ENCODE results near the gene FAM180A.

The FAM180A gene
- total RNA-seq, result 0 to 0.21 (median 0) reads per million in 9 experiments

DNA sequence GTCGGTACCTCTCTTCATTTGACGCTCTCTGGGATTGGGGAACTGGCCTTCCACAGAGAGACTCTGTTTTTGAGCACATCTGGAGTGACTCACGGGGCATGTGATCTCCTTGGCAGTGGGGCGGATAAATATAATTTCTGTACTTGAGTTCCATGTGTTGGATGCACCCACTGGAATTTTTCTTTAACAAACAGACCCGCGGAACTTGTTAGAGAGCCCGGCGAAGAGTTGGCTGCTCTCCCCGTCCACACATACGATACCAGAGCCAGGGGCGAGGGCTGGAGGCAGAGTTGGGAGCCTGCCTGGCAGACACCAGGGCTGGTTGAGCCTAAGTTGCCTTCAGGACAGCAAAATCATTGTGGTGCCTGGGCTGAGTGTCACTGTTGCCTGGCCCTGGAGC lies at the start of gene FAM180A:
Gene FAM180A, minus strand, starts transcription at position 44 of the 400 bp plus-strand sequence. CDS start 233 bp downstream, outside the sequence.
- ATAC-seq (replicated peaks), result no peak
- DNase-seq, result no peak
- H3K4me3 Mint-ChIP-seq, result no peak within 1 kb of the TSS
- H3K27ac Mint-ChIP-seq, result no peak within 1 kb of the TSS
- no peaks in the 10 kb centered on the region for H3K4me1 Mint-ChIP-seq (ENCODE audit: low read depth in 2 of 2)
- H3K36me3 Mint-ChIP-seq (ENCODE audit: insufficient read depth), result peaks cover 4% of the 10 kb centered on the region
- peaks cover 22 to 44% of the 10 kb centered on the region in 2 donors for H3K27me3 Mint-ChIP-seq
- no peaks in the 10 kb centered on the region for H3K9me3 Mint-ChIP-seq

DNA sequence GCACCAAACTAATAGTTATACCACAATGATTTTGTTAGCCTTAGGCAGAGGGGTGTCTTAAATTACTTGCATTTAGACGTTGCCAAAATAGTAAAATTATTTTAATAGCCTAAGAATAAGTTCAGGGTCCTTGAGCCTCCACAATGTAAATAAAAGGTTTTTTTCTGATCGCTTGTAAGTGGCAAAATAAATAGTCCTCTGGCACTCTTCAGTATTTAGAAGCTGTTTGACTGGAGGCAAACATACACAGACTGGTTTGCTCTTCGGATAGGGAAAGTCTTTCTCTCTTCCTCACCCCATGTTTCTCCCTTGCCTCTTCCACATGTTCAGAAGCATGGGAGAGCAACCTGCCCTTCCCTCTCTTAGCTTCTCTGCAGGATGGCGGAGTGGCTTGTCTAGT lies 49.5 kb upstream of the FAM180A start:
- Mint-ChIP-seq H3K4me3 (no peak overlapping the region), H3K36me3 (ENCODE audit: insufficient read depth) (no peaks in the 10 kb centered on the region), H3K27ac (no peak overlapping the region), H3K27me3 (peaks cover 33% of the 10 kb centered on the region in 2 donors), H3K4me1 (ENCODE audit: low read depth in 2 of 2) (peaks cover 5 to 15% of the 10 kb centered on the region in 2 donors), H3K9me3 (no peaks in the 10 kb centered on the region)
- no peak for DNase-seq
- no peak for ATAC-seq (replicated peaks)

- no peak for DNase-seq
- Mint-ChIP-seq H3K36me3 (ENCODE audit: insufficient read depth) (no peaks in the 10 kb centered on the region), H3K27ac (no peak overlapping the region), H3K4me3 (no peak overlapping the region), H3K27me3 (peaks cover 33 to 37% of the 10 kb centered on the region in 2 donors), H3K4me1 (ENCODE audit: low read depth in 2 of 2) (peaks cover 1 to 12% of the 10 kb centered on the region in 2 donors), H3K9me3 (no peaks in the 10 kb centered on the region)
- no peak for ATAC-seq (replicated peaks)
Measured at GRCh38 chr7:135795846-135796570, 47.4 kb upstream of the FAM180A start.

DNA sequence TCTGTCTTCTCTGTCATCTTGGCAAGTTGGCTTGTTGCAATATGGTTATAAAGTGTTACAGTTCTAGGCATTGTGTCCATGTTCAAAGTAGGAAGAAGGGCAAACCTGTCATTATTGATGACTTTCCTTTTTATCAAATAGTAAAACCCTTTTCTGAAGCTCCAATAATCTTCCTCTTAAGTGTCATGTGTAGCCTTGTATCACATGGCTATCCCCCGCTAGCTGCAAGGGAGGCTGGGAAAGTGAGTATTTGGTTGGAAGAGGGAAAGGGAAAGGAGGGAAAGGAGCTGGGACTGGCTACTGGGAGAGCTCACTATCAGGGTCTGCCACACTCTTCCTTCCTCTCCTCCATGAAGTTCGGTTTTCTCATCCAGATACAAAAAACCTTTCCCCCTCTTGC lies 45.2 kb upstream of the FAM180A start:
- peaks cover 24 to 37% of the 10 kb centered on the region in 2 donors for H3K27me3 Mint-ChIP-seq
- no peak overlapping the region for H3K4me3 Mint-ChIP-seq
- ATAC-seq (replicated peaks), result no peak
- no peaks in the 10 kb centered on the region for H3K9me3 Mint-ChIP-seq
- no peak overlapping the region for H3K27ac Mint-ChIP-seq
- H3K36me3 Mint-ChIP-seq (ENCODE audit: insufficient read depth), result no peaks in the 10 kb centered on the region
- H3K4me1 Mint-ChIP-seq (ENCODE audit: low read depth in 2 of 2), result peaks cover 0 to 8% of the 10 kb centered on the region in 2 donors
- no peak for DNase-seq

GRCh38 chr7:135792866-135793265 lies 44.3 kb upstream of the FAM180A start:
- H3K9me3 Mint-ChIP-seq, result no peaks in the 10 kb centered on the region
- no peak for DNase-seq
- ATAC-seq (replicated peaks), result no peak
- peaks cover 27 to 34% of the 10 kb centered on the region in 2 donors for H3K27me3 Mint-ChIP-seq
- H3K4me1 Mint-ChIP-seq (ENCODE audit: low read depth in 2 of 2), result peaks cover 0 to 8% of the 10 kb centered on the region in 2 donors
- H3K27ac Mint-ChIP-seq, result no peak overlapping the region
- H3K36me3 Mint-ChIP-seq (ENCODE audit: insufficient read depth), result no peaks in the 10 kb centered on the region
- no peak overlapping the region for H3K4me3 Mint-ChIP-seq

- no peaks in the 10 kb centered on the region for H3K36me3 Mint-ChIP-seq (ENCODE audit: insufficient read depth)
- ATAC-seq (replicated peaks), result no peak
Measured at GRCh38 chr7:135792363-135792668, 43.7 kb upstream of the FAM180A start.

GRCh38 chr7:135791543-135792362 lies 43.1 kb upstream of the FAM180A start:
- H3K4me1 Mint-ChIP-seq (ENCODE audit: low read depth in 2 of 2), result peaks cover 0 to 1% of the 10 kb centered on the region in 2 donors

More at GRCh38 chr7:135792363-135792668, 43.7 kb upstream of the FAM180A start:
- H3K4me3 Mint-ChIP-seq, result no peak overlapping the region
- no peaks in the 10 kb centered on the region for H3K9me3 Mint-ChIP-seq
- peaks cover 27 to 34% of the 10 kb centered on the region in 2 donors for H3K27me3 Mint-ChIP-seq
- DNase-seq, result no peak
- peaks cover 0 to 6% of the 10 kb centered on the region in 2 donors for H3K4me1 Mint-ChIP-seq (ENCODE audit: low read depth in 2 of 2)
- no peak overlapping the region for H3K27ac Mint-ChIP-seq

GRCh38 chr7:135790371-135790977 lies 41.9 kb upstream of the FAM180A start:
- Mint-ChIP-seq H3K36me3 (ENCODE audit: insufficient read depth) (no peaks in the 10 kb centered on the region), H3K4me1 (ENCODE audit: low read depth in 2 of 2) (no peaks in the 10 kb centered on the region), H3K4me3 (no peak overlapping the region), H3K27ac (no peak overlapping the region), H3K9me3 (no peaks in the 10 kb centered on the region), H3K27me3 (peaks cover 27 to 34% of the 10 kb centered on the region in 2 donors)
- no peak for DNase-seq
- no peak for ATAC-seq (replicated peaks)

More at GRCh38 chr7:135791543-135792362, 43.1 kb upstream of the FAM180A start:
- Mint-ChIP-seq H3K36me3 (ENCODE audit: insufficient read depth) (no peaks in the 10 kb centered on the region), H3K4me3 (no peak overlapping the region), H3K9me3 (no peaks in the 10 kb centered on the region), H3K27ac (no peak overlapping the region), H3K27me3 (peaks cover 27 to 34% of the 10 kb centered on the region in 2 donors)
- ATAC-seq (replicated peaks) (no peak), DNase-seq (no peak)

DNA sequence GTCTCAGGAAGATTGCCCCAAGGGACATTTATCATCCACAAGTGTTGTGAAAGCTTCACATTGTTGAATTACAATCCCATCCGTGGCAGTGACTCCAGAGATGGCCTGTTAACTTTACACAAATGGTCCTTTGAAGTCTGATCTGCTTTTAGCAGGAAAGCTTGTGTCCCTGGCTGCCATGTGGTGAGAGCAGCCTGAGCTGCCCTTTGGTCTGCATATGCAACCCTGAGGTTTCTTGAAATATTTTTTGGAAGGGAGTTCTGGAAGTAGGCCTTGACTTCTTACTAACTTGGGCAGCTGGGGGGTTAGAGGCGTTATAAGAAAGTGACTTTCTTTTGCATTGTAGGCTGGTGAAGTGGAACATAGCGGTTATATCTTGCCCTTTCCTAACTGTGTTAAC lies 41.3 kb upstream of the FAM180A start:
- Mint-ChIP-seq H3K36me3 (ENCODE audit: insufficient read depth) (no peaks in the 10 kb centered on the region), H3K27me3 (peaks cover 29 to 34% of the 10 kb centered on the region in 2 donors), H3K4me1 (ENCODE audit: low read depth in 2 of 2) (no peaks in the 10 kb centered on the region), H3K27ac (no peak overlapping the region), H3K4me3 (no peak overlapping the region), H3K9me3 (no peaks in the 10 kb centered on the region)
- no peak for DNase-seq
- ATAC-seq (replicated peaks), result no peak

DNA sequence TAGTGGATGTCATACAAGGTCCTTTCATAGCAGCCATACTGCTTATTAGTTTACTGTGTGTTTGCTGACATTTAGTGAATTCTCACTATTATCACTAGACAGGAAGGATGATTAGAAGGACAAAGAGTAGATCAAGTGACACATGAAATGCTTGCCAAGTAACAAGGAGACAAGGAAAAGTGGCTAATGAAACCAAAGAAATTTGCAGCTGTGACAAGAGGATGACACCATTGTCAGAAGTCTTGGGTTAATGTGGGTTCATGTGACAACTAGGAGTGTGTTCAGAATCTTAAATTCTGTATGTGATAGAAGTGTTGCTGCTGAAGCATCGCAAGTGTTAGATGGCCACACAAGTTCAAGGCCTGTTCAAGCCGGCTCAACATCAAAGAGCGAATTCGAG lies 40.8 kb upstream of the FAM180A start:
- Mint-ChIP-seq H3K4me1 (ENCODE audit: low read depth in 2 of 2) (no peaks in the 10 kb centered on the region), H3K9me3 (no peaks in the 10 kb centered on the region), H3K36me3 (ENCODE audit: insufficient read depth) (no peaks in the 10 kb centered on the region), H3K27ac (no peak overlapping the region), H3K4me3 (no peak overlapping the region), H3K27me3 (peaks cover 32 to 37% of the 10 kb centered on the region in 2 donors)
- DNase-seq (no peak), ATAC-seq (replicated peaks) (no peak)

DNA sequence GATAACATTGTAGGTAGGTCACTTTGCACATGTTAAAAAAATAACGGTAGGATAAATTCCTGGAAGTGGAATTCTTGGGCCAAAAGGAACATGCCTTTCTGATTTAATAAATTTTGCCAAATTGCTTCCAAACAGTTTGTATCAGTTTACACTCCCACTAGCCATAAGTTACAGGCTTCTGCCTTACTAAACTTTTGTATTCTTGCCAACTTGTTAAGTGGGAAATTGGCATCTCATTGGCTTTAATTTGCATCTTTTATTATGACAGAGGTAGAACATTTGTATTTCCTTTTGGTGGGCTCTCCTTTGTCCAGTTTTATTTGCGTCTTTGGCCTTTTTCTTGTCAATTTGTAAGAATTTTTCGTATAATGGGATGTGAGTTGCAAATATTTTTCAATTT lies 38.3 kb upstream of the FAM180A start:
- no peaks in the 10 kb centered on the region for H3K36me3 Mint-ChIP-seq (ENCODE audit: insufficient read depth)
- H3K27ac Mint-ChIP-seq, result no peak overlapping the region
- H3K27me3 Mint-ChIP-seq, result peaks cover 20 to 25% of the 10 kb centered on the region in 2 donors
- ATAC-seq (replicated peaks), result no peak
- H3K4me1 Mint-ChIP-seq (ENCODE audit: low read depth in 2 of 2), result no peaks in the 10 kb centered on the region
- H3K9me3 Mint-ChIP-seq, result no peaks in the 10 kb centered on the region
- no peak overlapping the region for H3K4me3 Mint-ChIP-seq
- DNase-seq, result no peak

DNA sequence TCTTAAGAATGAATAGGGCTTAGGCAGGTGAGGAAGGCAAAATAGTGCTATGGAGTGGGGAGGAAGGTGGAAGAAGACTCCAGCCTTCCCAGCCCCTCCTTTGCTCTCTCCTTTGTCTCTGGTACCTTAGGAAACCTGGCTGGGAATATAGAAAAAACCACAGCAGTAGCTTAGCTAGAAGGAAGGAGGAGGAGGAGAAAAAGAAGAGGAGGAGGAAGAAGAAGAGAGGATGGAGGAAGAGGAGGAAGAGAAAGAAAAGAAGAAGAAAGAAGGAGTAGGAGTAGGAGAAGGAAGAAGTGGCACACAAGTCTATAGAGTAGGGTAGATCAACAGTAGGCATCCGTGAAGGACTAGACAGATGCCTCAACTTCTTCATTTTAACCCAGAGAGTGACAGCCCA lies 36.5 kb upstream of the FAM180A start:
- ATAC-seq (replicated peaks) (no peak), DNase-seq (no peak)
- Mint-ChIP-seq H3K36me3 (ENCODE audit: insufficient read depth) (no peaks in the 10 kb centered on the region), H3K4me1 (ENCODE audit: low read depth in 2 of 2) (no peaks in the 10 kb centered on the region), H3K9me3 (no peaks in the 10 kb centered on the region), H3K27ac (no peak overlapping the region), H3K4me3 (no peak overlapping the region), H3K27me3 (peaks cover 20 to 25% of the 10 kb centered on the region in 2 donors)

DNA sequence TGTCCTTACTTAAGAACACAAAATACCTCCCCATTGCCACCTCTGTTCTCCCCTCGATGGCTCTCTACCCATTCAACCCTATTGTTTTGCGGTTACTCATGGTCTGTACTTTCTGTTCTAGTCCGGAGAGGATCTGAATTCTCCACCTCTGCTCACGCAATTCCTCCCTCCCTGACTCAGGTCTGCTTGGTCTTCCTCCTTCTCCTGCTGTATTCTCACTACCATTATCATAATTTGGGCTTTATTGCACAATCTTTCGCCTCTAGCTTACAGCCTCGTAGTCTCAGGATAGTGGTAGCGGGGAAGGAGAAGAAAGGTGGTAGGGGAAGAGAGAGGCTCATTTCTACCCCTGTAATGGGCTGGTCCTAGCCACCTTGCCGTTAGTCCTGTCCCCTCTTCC lies 35.4 kb upstream of the FAM180A start:
- H3K27ac Mint-ChIP-seq, result no peak overlapping the region
- no peak for DNase-seq
- peaks cover 15 to 17% of the 10 kb centered on the region in 2 donors for H3K27me3 Mint-ChIP-seq
- no peaks in the 10 kb centered on the region for H3K4me1 Mint-ChIP-seq (ENCODE audit: low read depth in 2 of 2)
- H3K4me3 Mint-ChIP-seq, result no peak overlapping the region
- no peak for ATAC-seq (replicated peaks)
- no peaks in the 10 kb centered on the region for H3K9me3 Mint-ChIP-seq
- H3K36me3 Mint-ChIP-seq (ENCODE audit: insufficient read depth), result no peaks in the 10 kb centered on the region
